GM12801 (cell line): Measurements from ENCODE around the gene GMPPB.

Experiments used
- TF ChIP-seq, protein P1 (sequence below): IDR thresholded peaks from one replicate; pipeline ENCODE4 v1.5.1; 2011; ENCODE audit warnings: control low read depth; ENCODE audit not compliant: insufficient read length; ENCODE audit errors: extremely low read depth

GMPPB gene

DNA sequence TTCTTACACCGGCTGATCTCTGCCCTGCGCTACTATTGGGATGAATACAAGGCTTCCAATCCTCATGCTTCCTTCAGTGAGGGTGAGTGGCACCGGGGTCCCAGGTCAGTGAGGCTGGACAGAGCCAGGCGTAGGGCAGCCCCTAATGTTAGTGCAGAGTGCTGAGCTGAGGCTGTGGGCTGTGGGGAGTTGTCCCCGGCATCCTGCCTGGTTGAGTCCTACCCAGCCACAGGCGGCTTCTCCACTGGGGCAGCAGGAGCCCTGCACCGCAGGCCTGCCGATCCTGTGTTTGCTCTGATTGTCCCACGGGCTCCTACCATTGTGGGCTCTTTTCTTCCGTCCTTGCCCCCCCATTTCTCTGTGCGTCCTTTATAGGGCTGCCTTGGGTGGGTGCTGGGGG, 21.1 kb downstream of the GMPPB start:
- TF ChIP-seq, protein P1, sequence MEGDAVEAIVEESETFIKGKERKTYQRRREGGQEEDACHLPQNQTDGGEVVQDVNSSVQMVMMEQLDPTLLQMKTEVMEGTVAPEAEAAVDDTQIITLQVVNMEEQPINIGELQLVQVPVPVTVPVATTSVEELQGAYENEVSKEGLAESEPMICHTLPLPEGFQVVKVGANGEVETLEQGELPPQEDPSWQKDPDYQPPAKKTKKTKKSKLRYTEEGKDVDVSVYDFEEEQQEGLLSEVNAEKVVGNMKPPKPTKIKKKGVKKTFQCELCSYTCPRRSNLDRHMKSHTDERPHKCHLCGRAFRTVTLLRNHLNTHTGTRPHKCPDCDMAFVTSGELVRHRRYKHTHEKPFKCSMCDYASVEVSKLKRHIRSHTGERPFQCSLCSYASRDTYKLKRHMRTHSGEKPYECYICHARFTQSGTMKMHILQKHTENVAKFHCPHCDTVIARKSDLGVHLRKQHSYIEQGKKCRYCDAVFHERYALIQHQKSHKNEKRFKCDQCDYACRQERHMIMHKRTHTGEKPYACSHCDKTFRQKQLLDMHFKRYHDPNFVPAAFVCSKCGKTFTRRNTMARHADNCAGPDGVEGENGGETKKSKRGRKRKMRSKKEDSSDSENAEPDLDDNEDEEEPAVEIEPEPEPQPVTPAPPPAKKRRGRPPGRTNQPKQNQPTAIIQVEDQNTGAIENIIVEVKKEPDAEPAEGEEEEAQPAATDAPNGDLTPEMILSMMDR: no peak

DNA sequence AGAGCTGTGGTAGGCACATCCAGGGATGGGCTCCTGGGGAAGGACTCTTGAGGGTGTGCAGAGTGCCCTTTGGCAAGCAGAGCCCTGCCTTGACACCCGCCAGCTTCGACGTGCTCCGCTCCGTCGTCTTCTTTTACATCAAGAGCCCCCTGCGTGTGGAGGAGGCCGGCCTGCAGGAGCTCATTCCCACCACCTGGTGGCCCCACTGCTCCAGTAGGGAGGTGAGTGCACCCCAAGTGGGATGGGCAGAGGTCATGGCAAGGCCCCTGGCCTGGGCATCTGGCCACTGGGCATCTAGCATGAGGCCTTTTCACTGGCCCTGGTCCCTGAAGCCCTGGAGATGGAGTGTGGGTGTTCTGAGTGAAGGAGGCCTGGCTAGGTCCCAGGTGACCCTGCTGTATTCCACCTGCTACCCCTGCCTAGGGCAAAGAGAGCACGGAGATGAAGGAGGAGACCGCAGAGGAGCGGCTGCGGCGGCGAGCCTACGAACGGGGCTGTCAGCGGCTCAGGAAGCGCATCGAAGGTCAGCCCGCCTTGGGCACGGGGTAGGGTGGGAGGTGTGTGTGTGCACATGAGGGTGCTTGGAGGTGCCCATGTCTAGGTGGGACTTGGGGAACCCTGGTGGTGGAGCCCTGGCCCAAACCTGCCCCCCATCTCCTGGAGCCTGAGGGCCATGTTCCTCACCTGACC, 22.2 kb downstream of the GMPPB start:
- TF ChIP-seq, protein P1: no peak

DNA sequence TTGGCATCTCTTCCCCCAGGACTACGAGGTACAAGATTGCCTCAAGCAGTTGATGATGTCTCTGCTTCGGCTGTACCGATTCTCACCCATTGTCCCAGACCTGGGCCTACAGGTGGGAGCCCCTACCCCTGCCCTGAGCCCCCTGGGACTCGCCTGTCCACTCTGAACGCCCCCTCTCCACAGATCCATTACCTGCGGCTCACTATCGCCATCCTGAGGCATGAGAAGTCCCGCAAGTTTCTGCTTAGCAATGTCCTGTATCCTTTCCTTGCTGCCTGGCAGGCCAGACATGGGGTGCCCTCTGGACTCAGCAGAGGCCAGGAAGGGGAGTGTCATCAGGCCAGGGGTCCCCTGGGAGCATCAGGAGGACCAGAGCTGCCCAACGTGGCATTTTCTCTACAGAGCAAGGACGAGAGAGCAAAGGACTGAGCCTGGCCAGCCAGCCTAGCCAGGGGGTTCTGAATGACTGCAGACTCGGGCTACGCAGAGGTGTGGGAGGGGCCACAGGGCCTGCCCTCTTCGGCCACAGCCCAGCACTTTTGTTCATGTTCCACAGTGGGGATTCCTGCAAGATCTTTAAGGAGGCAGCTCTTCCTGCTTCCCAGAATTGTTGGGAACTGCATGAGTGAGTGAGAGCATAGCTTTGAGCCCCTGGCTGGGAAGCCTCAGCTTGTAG, 23.2 kb downstream of the GMPPB start:
- TF ChIP-seq, protein P1: no peak

DNA sequence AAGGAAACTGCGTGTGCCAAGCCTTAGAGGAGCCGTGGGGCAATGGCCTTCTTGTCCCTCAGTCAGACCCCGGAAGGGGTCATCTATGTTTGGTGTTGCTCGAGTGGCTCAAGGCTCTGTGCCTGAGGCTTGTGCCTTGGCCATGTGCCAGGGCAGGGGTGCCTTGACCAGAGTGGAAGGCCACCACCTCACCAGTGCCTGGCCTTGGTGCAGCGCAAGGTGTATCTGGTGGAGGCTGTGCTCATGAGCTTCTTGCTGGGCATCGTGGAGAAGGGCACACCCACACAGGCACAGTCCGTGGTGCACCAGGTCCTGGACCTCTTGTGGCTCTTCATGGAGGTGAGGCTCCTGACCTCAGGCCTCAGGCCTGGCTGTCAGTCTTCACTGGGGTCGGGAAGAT, 23.7 kb downstream of the GMPPB start:
- TF ChIP-seq, protein P1: no peak

DNA sequence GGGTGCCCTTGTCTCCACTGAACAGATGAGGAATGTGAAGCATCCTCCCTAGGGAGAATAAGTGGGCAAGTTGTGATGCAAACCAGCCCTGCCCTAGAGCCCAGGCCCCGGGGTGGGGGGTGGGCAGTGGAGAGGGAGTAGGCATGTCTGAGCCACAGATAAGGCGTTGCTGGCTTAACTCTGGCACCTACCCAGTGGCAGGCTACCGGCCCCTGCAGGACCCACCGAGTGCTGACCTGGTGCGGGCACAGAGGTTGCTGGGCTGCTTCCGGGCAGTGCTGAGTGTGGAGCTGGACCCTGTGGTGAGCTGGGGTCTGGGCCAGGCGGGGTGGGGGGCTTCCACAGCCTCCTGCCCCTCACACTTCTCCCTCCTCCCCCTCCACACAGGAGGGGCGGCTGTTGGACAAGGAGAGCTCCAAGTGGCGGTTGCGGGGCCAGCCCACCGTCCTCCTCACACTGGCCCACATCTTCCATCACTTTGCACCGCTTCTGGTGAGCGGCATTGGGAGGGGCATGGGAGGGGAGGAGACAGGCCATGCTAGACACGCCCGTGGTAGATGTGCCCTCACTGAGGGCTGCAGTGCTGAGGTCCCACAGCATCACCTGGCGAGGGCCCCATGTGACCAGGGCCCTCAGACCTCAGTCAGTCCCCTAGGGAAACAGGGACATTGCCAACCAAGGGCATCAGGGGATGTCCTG, 24.3 kb downstream of the GMPPB start:
- TF ChIP-seq, protein P1: no peak

DNA sequence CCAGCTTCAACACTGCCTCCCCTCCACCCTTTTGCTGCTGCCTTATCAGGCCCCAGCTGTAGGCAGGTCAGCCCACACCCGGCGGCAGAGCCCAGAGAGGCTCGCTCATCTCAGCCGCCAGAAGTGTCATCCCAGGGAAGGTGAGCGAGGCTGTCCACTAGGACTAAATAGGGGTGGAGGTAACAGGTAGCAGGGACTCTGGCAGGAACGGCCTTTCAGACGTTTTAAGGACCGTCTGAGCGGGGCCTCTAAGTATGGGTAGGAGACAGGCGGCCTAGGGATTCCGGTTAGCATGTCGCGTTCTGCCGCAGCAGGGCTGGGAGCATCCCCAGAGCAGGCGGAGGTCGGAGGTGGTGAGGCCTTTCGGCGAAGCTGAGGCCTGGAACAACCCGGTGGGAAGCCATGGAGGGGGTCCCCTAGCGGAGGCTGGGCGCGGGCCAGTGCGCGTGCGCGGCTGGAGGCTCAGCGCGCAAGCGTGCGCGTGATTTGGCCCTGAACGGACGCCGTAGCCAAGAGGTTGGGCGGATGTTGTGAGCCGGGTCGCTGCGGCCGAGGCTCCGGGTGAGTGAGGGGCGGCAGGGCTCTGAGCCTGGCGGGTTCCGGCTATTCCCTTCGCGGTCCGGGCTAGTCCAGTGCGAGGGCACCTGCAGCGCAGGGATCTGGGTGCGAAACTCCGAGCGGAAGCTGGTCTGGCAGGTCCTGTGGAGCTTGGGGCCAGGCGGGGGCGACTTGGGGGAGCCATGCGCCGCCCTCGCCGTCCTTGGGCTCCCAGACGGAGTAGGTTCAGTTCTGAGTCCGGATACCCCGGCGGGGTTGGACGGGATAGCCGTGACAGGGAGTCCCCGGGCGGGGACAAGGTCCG, 34.5 kb downstream of the GMPPB start, which contains the start of the genes MST1 and RNF123:
MST1 (minus strand) TSS at position 429 of the 862 bp plus-strand sequence. CDS start 783 bp downstream, outside the sequence.
RNF123 (plus strand) TSS at position 512 of the 862 bp plus-strand sequence. CDS start 1,609 bp downstream, outside the sequence.
- TF ChIP-seq, protein P1: no peak

DNA sequence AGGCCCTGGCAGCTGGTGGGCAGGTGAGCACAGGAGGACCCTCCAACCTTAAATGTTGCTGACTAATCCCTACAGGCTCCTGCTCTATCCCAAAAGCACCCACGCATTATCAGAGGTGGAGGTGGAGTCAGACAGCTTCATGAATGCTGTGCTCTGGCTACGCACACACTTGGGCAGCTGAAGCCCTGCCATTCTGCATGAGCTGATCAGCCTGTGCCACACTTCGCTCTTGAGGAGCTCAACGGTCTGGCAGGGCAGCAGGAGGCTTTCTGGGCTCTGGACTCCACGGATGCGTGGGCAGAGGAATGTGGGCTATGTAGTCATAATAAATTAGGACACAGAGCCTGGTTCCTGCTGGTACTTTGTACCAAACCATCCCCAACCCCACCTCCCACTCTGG, 40.6 kb downstream of the GMPPB start:
- TF ChIP-seq, protein P1: no peak
